HG02943 (cell line): Measurements from ENCODE around the gene HOXC13.

Source experiments
- ATAC-seq: cut with Tn5 transposase; IDR thresholded peaks from one replicate; pipeline ENCODE4 v1.9.1; 2021; ENCODE audit warnings: mild to moderate bottlenecking, low read depth, moderate library complexity; ENCODE audit not compliant: unreplicated experiment

HOXC13 gene

GRCh38 chr12:53953831-53954693, 15.4 kb downstream of the HOXC13 start:
- ATAC-seq: no peak

- ATAC-seq: no peak
Observed at GRCh38 chr12:53954694-53955035, 16.0 kb downstream of the HOXC13 start, which contains the start of gene HOXC12. TSS of gene HOXC12 (plus strand) at chr12:53954903. CDS start at chr12:53954930, 27 bp downstream.

- no peak for ATAC-seq
Observed at GRCh38 chr12:53955036-53955775, 16.6 kb downstream of the HOXC13 start.

GRCh38 chr12:53955776-53956250, 17.2 kb downstream of the HOXC13 start:
- ATAC-seq: no peak

- ATAC-seq: no peak
Observed at GRCh38 chr12:53956251-53956887, 17.7 kb downstream of the HOXC13 start.

GRCh38 chr12:53956914-53957536, 18.4 kb downstream of the HOXC13 start:
- ATAC-seq: no peak

GRCh38 chr12:53958128-53958527, 19.5 kb downstream of the HOXC13 start:
- ATAC-seq: no peak

GRCh38 chr12:53959314-53959713, 20.7 kb downstream of the HOXC13 start:
- ATAC-seq: no peak

- no peak for ATAC-seq
Observed at GRCh38 chr12:53960187-53961024, 21.8 kb downstream of the HOXC13 start.

- ATAC-seq: no peak
Observed at GRCh38 chr12:53961025-53961761, 22.6 kb downstream of the HOXC13 start.

- no peak for ATAC-seq
Observed at GRCh38 chr12:53963005-53963404, 24.4 kb downstream of the HOXC13 start.

- ATAC-seq: no peak
Observed at GRCh38 chr12:53963434-53964314, 25.0 kb downstream of the HOXC13 start.

GRCh38 chr12:53964315-53964713, 25.7 kb downstream of the HOXC13 start:
- ATAC-seq: no peak

- ATAC-seq: no peak
Observed at GRCh38 chr12:53965281-53966084, 26.9 kb downstream of the HOXC13 start.

GRCh38 chr12:53966085-53966384, 27.4 kb downstream of the HOXC13 start:
- no peak for ATAC-seq

- ATAC-seq: no peak
Observed at GRCh38 chr12:53966385-53967133, 27.9 kb downstream of the HOXC13 start.

GRCh38 chr12:53967421-53967925, 28.8 kb downstream of the HOXC13 start:
- ATAC-seq: no peak
